ENCODE results near the gene GRID1. TPM values are rescaled to one million over a fixed set of nuclear protein-coding genes. Genes with fewer than 3 reads are reported as not detected.

The GRID1 gene
- total RNA-seq, 1 experiment from 2014 or later = 0.37 TPM

DNA sequence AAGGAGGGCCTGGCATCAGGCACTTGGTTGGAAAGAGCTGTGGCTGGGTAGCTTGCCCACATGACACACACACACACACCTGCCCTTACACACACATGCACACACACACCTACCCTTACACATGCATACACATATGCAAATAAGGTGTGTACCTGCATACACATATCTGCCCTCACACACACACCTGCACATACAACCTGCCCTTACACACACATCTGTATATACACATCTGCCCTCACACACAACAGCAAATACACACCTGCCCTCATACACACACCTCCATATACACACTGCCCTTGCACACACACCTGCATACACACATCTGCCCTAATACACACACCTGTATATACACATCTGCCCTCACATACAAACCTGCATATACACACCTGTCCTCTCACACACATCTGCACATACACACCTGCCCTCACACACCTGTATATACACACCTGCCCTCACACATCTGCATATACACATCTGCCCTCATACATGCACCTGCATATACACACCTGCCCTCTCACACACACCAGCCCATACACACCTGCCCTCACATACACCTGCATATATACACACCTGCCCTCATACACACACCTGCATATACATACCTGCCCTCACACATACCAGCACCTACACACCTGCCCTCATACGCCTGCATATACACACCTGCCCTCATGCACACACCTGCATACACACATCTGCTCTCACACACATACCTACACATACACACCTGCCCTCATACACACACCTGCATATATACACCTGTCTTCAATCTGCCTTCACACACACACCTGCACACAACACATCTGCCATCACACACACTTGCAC, 82.9 kb downstream of the GRID1 start:
- no peak overlapping the region for H3K27ac Mint-ChIP-seq
- no peaks in the 10 kb centered on the region for H3K4me1 Mint-ChIP-seq
- H3K9me3 Mint-ChIP-seq = peaks cover 24% of the 10 kb centered on the region
- peaks cover 8% of the 10 kb centered on the region; the same call in 1 of the 2 replicates for H3K36me3 Mint-ChIP-seq
- DNase-seq (ENCODE audit: low spot score) = no peak
- POLR2A ChIA-PET = no interaction called here
- no peak for ATAC-seq
- H3K27me3 Mint-ChIP-seq (ENCODE audit: low read depth) = peaks cover 5% of the 10 kb centered on the region; the same call in 1 of the 2 replicates
- H3K4me3 Mint-ChIP-seq = no peak overlapping the region
- CTCF ChIA-PET = no interaction called here
- TF ChIP-seq PRRX2 (CRISPR knock-in tag; IDR thresholded peaks at IDR 0.05) (no peak), NR1H2 (CRISPR knock-in tag; IDR thresholded peaks at IDR 0.05) (no peak), HMGA2 (CRISPR knock-in tag; IDR thresholded peaks at IDR 0.05) (no peak), ZNF232 (CRISPR knock-in tag; IDR thresholded peaks at IDR 0.05) (no peak), NFATC4 (CRISPR knock-in tag; IDR thresholded peaks at IDR 0.05) (no peak), TEAD1 (CRISPR knock-in tag; IDR thresholded peaks at IDR 0.05) (no peak)
- TF ChIP-seq, protein P1, sequence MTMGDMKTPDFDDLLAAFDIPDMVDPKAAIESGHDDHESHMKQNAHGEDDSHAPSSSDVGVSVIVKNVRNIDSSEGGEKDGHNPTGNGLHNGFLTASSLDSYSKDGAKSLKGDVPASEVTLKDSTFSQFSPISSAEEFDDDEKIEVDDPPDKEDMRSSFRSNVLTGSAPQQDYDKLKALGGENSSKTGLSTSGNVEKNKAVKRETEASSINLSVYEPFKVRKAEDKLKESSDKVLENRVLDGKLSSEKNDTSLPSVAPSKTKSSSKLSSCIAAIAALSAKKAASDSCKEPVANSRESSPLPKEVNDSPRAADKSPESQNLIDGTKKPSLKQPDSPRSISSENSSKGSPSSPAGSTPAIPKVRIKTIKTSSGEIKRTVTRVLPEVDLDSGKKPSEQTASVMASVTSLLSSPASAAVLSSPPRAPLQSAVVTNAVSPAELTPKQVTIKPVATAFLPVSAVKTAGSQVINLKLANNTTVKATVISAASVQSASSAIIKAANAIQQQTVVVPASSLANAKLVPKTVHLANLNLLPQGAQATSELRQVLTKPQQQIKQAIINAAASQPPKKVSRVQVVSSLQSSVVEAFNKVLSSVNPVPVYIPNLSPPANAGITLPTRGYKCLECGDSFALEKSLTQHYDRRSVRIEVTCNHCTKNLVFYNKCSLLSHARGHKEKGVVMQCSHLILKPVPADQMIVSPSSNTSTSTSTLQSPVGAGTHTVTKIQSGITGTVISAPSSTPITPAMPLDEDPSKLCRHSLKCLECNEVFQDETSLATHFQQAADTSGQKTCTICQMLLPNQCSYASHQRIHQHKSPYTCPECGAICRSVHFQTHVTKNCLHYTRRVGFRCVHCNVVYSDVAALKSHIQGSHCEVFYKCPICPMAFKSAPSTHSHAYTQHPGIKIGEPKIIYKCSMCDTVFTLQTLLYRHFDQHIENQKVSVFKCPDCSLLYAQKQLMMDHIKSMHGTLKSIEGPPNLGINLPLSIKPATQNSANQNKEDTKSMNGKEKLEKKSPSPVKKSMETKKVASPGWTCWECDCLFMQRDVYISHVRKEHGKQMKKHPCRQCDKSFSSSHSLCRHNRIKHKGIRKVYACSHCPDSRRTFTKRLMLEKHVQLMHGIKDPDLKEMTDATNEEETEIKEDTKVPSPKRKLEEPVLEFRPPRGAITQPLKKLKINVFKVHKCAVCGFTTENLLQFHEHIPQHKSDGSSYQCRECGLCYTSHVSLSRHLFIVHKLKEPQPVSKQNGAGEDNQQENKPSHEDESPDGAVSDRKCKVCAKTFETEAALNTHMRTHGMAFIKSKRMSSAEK (CRISPR knock-in tag; IDR thresholded peaks at IDR 0.05; ENCODE audit: borderline replicate concordance) = no peak
- TF ChIP-seq, protein P2, sequence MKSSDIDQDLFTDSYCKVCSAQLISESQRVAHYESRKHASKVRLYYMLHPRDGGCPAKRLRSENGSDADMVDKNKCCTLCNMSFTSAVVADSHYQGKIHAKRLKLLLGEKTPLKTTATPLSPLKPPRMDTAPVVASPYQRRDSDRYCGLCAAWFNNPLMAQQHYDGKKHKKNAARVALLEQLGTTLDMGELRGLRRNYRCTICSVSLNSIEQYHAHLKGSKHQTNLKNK (CRISPR knock-in tag; IDR thresholded peaks at IDR 0.05) = no peak
- TF ChIP-seq, protein P3, sequence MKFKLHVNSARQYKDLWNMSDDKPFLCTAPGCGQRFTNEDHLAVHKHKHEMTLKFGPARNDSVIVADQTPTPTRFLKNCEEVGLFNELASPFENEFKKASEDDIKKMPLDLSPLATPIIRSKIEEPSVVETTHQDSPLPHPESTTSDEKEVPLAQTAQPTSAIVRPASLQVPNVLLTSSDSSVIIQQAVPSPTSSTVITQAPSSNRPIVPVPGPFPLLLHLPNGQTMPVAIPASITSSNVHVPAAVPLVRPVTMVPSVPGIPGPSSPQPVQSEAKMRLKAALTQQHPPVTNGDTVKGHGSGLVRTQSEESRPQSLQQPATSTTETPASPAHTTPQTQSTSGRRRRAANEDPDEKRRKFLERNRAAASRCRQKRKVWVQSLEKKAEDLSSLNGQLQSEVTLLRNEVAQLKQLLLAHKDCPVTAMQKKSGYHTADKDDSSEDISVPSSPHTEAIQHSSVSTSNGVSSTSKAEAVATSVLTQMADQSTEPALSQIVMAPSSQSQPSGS (CRISPR knock-in tag; IDR thresholded peaks at IDR 0.05; ENCODE audit: borderline replicate concordance, low read depth) = no peak
- TF ChIP-seq, protein P4, sequence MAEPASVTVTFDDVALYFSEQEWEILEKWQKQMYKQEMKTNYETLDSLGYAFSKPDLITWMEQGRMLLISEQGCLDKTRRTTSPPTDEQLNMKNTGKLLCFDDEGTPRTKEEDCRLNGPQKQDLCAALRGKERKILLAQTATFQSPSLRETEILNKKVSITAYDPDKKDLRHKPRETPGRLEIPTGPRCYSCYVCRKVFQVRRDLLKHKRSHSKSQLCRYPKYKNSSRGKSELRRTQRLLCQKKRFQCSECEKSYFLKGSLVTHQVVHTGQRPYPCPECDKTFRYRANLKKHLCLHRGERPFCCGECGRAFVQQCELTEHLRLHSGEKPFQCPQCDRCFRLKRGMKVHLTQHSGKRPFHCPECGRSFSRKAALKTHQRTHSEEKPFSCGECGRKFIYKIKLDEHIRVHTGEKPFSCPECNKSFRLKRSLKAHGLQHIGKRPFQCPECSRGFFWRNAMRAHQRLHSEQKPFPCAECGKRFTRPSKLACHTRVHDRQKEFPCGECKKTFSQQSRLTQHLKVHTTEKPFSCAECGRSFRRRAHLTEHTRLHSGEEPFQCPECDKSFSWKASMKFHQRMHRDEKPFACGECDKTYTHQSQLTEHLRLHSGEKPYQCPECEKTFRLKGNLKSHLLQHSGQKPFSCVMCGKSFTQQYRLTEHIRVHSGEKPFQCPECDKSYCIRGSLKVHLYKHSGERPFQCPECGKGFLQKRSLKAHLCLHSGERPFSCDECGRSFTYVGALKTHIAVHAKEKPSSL (CRISPR knock-in tag; conservative IDR thresholded peaks at IDR 0.05) = no peak

DNA sequence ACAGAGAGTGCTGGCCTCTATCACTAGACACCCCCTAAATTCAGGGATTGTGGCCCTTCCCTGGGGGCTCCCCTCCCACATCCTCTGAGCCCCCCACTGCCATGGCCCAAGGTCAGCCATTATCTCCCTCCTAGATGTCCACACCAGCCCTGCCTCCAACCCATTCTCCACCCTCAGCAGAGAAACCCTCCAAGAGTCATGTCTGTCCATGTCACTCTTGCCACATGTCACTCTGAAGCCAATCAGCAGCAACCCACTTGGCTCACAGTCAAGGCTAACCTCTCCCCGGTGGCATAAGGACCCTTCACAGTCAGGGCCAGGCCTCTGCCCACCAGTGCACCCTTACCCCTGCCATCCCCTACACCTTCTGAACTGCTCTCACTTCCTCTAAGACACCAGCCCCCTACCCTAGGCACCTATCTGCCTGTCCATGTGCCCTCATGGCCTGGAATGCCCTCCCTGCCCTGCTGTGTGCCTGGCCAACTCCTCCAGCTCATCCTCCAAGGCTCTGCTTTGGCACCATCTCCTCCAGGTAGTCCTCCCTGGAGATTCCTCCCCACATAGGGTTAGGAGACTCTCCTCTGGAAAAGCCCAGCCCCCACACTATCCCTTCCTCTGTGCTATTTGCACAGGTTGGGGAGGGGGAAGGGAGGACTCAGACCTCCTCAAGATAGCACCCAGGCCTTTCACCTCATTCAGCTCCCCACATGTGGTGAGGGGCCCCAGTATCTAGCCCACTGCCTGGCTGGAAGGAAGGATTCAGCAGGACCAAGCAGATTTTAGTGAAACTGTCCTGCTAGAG, 83.7 kb downstream of the GRID1 start:
- no peak overlapping the region for H3K4me3 Mint-ChIP-seq
- POLR2A ChIA-PET = no interaction called here
- H3K36me3 Mint-ChIP-seq = peaks cover 11% of the 10 kb centered on the region; the same call in 1 of the 2 replicates
- no peaks in the 10 kb centered on the region for H3K4me1 Mint-ChIP-seq
- no peak for DNase-seq (ENCODE audit: low spot score)
- CTCF ChIA-PET = no interaction called here
- no peak overlapping the region for H3K27ac Mint-ChIP-seq
- H3K9me3 Mint-ChIP-seq = peaks cover 32% of the 10 kb centered on the region
- no peak for ATAC-seq
- H3K27me3 Mint-ChIP-seq (ENCODE audit: low read depth) = peaks cover 5% of the 10 kb centered on the region; the same call in 1 of the 2 replicates
- TF ChIP-seq ZNF263 (CRISPR knock-in tag; IDR thresholded peaks at IDR 0.05; ENCODE audit: low read depth) = peak; percentile 32; the same call in 1 of the 2 replicates
- TF ChIP-seq, protein P5, sequence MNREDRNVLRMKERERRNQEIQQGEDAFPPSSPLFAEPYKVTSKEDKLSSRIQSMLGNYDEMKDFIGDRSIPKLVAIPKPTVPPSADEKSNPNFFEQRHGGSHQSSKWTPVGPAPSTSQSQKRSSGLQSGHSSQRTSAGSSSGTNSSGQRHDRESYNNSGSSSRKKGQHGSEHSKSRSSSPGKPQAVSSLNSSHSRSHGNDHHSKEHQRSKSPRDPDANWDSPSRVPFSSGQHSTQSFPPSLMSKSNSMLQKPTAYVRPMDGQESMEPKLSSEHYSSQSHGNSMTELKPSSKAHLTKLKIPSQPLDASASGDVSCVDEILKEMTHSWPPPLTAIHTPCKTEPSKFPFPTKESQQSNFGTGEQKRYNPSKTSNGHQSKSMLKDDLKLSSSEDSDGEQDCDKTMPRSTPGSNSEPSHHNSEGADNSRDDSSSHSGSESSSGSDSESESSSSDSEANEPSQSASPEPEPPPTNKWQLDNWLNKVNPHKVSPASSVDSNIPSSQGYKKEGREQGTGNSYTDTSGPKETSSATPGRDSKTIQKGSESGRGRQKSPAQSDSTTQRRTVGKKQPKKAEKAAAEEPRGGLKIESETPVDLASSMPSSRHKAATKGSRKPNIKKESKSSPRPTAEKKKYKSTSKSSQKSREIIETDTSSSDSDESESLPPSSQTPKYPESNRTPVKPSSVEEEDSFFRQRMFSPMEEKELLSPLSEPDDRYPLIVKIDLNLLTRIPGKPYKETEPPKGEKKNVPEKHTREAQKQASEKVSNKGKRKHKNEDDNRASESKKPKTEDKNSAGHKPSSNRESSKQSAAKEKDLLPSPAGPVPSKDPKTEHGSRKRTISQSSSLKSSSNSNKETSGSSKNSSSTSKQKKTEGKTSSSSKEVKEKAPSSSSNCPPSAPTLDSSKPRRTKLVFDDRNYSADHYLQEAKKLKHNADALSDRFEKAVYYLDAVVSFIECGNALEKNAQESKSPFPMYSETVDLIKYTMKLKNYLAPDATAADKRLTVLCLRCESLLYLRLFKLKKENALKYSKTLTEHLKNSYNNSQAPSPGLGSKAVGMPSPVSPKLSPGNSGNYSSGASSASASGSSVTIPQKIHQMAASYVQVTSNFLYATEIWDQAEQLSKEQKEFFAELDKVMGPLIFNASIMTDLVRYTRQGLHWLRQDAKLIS (CRISPR knock-in tag; IDR thresholded peaks at IDR 0.05; ENCODE audit: borderline replicate concordance) = no peak

All from WTC11 (cell line).